GM21360 (cell line): ENCODE measurements around the gene KCNK17.

Experiments
- ATAC-seq: cut with Tn5 transposase; IDR thresholded peaks from one replicate; pipeline ENCODE4 v1.9.1; 2021; ENCODE audit warnings: mild to moderate bottlenecking, moderate library complexity; ENCODE audit not compliant: unreplicated experiment

The KCNK17 gene

DNA sequence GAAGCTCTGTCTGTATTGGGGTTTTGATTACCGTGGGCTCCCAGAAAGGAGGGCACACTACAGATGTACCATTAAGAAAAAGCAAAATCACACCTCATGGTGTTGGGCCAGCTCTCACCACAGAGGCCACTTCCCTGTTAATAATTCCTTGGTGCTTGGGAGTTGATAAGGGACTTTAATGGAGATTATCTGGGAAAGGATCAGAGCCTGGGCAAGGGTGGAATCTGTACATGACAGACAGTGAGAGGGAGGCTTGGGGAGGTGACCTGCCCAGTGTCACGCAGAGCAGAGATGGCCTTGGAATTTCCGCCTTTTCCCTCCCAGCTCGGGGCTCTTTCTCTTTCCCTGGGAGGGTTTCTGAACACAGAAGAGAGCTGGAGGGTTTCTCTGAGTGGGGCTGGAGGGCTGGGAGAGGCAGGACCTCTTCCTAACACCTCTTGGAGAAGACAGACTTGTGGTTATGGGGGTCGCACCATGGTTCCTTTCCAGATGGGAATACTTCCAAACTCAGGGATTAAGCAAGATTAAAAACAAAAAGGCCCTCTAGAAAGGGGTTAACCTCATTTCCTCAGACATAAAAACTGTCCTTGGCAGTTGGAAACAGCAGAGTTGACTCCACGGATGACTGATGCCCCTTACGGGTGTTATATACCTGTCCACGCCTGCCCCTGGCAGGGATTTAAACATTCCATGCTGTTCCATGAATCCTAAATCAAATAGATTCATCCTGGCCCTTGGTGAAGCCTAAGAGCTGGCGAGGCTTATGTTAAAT lies 25.1 kb upstream of the KCNK17 start:
- ATAC-seq = no peak

DNA sequence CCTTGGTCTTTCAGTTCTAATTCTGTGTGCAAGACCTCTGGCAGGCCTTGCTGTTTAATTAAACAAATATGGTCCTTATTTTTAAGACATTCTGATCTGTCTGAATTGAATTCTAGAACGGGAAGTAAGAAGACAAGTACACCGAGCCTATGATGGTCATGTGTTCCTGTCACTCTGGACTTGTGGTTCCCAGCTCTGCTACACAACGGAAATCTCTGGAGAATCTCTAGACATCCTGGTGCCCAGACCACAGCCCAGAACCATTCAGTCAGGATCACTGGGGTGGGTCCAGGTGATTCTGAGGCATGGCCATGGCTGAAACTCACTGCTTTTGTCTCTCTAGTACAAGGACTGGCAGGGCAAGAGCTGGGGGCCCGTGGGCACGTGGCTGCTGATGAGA lies 24.2 kb upstream of the KCNK17 start:
- no peak for ATAC-seq

DNA sequence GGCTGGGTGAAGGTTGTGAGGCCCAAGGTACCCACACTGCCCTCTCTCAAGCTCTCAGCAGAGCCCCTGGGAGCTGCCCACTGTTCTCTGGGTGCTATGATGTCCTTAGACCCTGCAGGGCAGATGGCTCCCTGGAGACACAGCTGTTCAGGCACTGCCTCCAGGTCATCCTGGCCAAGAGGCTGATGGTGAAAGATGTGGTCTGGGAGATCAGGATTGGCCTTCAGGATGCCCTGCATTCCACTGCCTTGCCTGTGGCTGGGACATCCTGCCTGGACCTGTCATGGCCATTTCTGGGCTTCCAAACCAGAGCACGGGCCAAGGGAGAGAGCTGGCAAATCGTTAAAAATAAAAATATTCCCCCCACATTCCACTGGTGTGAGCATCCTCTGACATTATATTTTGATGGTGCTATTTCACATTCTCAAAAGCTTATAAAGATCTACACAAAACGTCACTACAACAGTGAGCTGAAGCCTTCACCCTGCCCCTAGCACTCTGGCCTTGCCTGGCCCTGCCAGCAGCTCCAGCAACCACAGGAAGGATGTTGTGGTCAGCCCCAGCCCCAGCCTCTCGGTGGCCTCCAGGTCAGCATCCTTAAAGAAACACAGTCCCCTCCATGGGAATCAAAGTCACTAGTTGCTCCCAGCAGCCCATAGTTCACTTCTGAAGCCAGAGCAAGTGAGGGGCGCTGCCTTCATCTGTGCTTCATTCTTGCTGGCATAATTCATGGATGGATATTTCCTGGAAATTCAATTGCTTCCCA lies 21.7 kb upstream of the KCNK17 start:
- ATAC-seq = no peak

- ATAC-seq = no peak
Observed at GRCh38 chr6:39333644-39334438, 19.6 kb upstream of the KCNK17 start.

DNA sequence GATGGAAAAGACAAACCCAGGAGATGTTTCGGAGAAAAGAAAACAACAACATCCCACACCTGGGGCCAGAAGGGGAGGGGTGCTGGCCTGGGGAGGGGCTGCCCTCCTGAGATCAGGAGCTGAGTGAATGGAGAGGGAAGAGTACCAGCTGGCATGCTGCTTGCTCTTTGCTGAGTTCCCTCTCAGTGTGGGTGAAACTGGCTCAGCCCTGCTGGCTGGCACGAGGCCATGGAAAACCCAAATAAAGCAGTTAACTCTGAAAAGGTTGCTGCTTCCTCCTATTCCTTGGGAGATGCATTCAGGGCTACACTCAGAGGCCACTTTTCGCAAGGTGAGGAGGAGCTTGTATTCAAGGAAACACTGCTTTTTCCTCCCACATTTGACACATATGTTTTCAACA lies 16.3 kb upstream of the KCNK17 start:
- ATAC-seq = no peak

DNA sequence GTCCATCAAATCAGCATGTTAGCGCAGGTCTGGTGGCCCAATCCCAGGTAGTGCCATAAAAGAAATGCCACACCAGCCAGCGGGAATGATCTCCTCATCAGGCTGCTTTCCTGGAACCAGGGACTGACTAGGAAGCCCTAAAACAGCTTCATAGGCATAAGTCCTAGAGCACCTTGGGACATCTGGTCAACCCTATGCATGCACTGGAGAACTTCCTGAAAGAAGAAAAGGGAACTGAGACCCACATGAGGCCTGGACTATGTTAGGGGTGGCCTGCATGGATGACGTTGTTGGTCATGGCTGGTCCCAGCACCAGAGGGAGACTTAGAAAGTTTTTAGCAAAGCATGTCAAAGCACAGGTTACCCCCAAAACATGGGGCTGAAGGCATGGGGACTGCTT lies 15.8 kb upstream of the KCNK17 start:
- ATAC-seq = no peak

- ATAC-seq = no peak
Observed at GRCh38 chr6:39328066-39328465, 13.8 kb upstream of the KCNK17 start.

GRCh38 chr6:39327507-39327906 lies 13.3 kb upstream of the KCNK17 start:
- no peak for ATAC-seq

GRCh38 chr6:39322306-39322850 lies 8.2 kb upstream of the KCNK17 start, which contains the start of gene KCNK16:
TSS of gene KCNK16 (minus strand) at chr6:39322702. CDS start at chr6:39322540, 162 bp downstream.
- no peak for ATAC-seq

DNA sequence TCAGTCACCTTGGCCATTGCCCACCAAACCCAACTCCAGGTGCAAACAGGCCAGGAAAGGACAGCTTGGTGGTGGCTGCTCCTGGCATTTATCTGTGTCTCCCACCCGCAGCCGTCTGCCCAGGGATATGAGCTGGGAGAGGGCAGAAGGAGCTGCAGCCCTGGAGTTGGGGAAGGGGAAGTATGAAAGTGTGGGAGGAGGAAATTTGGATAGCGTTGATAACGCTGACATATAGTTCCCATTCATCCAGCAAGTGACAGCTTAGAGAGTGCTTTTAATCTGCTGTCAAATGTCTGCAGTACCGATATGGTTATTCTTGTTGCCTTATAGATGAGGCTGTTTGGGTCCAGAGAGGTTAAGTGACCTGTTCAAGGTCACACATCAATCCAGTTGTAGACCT lies 7.5 kb upstream of the KCNK17 start:
- ATAC-seq = no peak

GRCh38 chr6:39320363-39320984 lies 6.3 kb upstream of the KCNK17 start:
- ATAC-seq = no peak

DNA sequence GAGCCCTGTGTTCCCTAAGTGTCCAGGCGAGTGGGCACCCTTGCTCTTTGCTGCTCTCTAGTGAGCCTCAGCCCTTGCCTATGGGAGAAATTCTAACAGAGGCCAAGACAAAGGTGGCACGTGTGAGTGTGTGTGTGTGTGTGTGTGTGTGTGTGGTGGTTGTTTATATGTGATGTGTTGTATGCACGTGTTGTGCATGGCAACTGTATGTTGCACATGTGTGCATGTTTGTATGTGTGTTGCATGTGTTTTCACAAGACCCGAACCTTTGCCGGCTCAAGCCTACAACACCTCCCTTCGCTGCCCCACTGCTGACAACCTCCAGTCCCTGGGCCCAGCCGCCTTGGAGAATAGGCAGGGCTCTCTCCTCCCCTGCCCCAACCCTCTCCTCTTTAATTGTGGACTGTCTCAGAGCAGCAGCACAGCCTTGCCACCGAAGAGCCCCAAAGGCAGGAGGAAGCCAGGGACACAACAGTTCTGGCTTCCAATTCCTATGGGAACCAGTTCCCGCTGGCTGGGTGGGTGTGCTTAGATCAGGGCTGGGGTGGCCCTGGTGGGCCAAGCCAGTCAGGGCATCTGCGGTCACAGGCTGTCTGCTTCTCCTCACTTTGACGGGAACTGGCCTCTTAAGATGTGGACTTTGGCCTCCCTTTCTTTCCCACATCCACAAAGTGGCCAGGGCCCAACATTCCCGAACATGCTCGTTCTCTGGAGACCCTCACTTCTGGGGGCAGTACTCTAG lies 5.6 kb upstream of the KCNK17 start:
- ATAC-seq = no peak

- no peak for ATAC-seq
Observed at GRCh38 chr6:39317256-39317655, 3.0 kb upstream of the KCNK17 start.

- ATAC-seq = no peak
Observed at GRCh38 chr6:39313526-39314272, 520 bp downstream of the KCNK17 start.

DNA sequence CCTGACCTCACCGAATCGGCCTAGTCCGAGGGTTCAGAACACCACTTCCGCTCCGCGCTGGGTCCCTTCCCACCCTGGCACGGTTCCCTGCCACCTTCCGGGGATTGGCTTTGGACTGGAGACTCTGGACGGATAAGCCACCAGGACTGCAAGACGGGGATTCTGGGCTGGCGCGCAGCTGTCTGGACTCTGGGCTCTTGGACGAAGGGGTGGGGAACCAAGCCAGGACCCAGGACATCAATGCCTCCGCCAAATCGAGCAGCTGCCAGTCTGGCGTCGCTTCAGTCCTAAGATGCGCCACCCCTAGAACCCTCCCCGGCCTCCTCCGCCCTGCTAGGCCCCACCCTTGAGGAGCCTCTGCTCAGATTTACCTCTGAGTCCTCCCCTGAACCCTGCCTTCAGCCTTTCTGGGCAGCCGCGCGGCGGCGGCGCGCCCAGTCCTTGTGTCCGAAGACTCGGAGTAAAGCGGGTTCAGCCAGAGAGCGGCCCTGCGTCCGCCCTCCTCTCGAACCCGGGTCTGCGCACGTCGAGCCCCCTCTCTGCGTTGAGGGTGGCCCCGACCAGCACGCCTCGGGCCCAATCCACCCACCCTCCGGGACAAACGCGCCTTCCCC lies 1.2 kb downstream of the KCNK17 start:
- ATAC-seq = no peak

- no peak for ATAC-seq
Observed at GRCh38 chr6:39310542-39310941, 3.7 kb downstream of the KCNK17 start.

GRCh38 chr6:39309942-39310531 lies 4.2 kb downstream of the KCNK17 start:
- ATAC-seq = no peak

GRCh38 chr6:39307462-39307861 lies 6.8 kb downstream of the KCNK17 start:
- no peak for ATAC-seq

DNA sequence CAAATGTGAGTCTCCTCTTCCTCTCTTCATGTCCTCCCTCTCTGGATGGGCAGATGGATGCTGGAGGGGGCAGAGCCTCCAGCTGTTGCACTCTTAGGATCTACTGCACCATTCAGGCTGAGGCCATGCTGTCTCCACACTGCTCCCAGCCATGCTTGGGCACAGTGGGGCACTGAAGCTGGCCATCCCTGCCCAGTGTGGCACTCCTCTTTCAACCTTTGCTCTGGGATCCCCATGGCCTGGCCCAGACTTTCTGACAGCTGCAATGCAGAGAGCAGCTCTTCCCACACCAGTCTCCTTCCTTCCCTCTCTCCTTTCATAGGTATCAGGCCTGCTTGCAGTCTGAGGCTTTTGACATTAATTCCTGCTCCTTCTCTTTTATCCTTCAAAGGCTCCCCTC lies 9.3 kb downstream of the KCNK17 start:
- no peak for ATAC-seq
